Mesenchymal stem cell (in vitro differentiated cells and primary cell): Measurements from ENCODE around the gene DEPDC1.
A peak's percentile ranks its signal among the peaks of the same experiment; 100 is the strongest.

Experiments
- DNase-seq: peaks from one replicate; pipeline ENCODE4 v3.0.0-alpha.2; 2013
- H2AFZ ChIP-seq: one replicate; pipeline ENCODE4 v1.6.1; 2013; ENCODE audit warnings: low read depth, mild to moderate bottlenecking, control low read depth, inconsistent platforms, low read length, moderate library complexity
- H2AK5ac ChIP-seq: 2 replicates; pipeline ENCODE4 v1.6.1; 2013; ENCODE audit warnings: low read length, moderate library complexity, mild to moderate bottlenecking, inconsistent platforms; ENCODE audit not compliant: severe bottlenecking
- H2BK120ac ChIP-seq: one replicate; pipeline ENCODE4 v1.6.1; 2013; ENCODE audit warnings: low read depth, mild to moderate bottlenecking, inconsistent platforms, low read length, moderate library complexity
- H2BK12ac ChIP-seq, 2 experiments: one replicate each; pipeline ENCODE4 v1.6.1; 2013; ENCODE audit warnings: inconsistent platforms in 2 of 2, low read length in 2 of 2, mild to moderate bottlenecking in 2 of 2, moderate library complexity in 2 of 2, control low read depth in 1 of 2
- H2BK15ac ChIP-seq: one replicate; pipeline ENCODE4 v1.6.1; 2013; ENCODE audit warnings: mild to moderate bottlenecking, low read depth, inconsistent platforms; ENCODE audit not compliant: poor library complexity, severe bottlenecking
- H2BK5ac ChIP-seq: 2 replicates; pipeline ENCODE4 v1.6.1; 2013; ENCODE audit warnings: low read depth, mild to moderate bottlenecking, low read length, control low read depth, inconsistent platforms; ENCODE audit not compliant: poor library complexity, severe bottlenecking
- H3K14ac ChIP-seq, 2 experiments: one replicate each; pipeline ENCODE4 v1.6.1; 2013; ENCODE audit warnings: inconsistent platforms in 2 of 2, low read length in 2 of 2, control low read depth in 1 of 2, mild to moderate bottlenecking in 1 of 2, moderate library complexity in 1 of 2
- H3K18ac ChIP-seq, 2 experiments: one replicate each; pipeline ENCODE4 v1.6.1; 2013; ENCODE audit warnings: inconsistent platforms in 2 of 2, low read length in 2 of 2, control low read depth in 1 of 2, low read depth in 1 of 2, mild to moderate bottlenecking in 1 of 2
- H3K23ac ChIP-seq, 2 experiments: one replicate each; pipeline ENCODE4 v1.6.1; 2013; ENCODE audit warnings: inconsistent platforms in 2 of 2, low read length in 2 of 2, mild to moderate bottlenecking in 2 of 2, moderate library complexity in 2 of 2, control low read depth in 1 of 2
- H3K27ac ChIP-seq: 2 replicates; pipeline ENCODE4 v1.5.1; 2013; ENCODE audit warnings: mild to moderate bottlenecking, moderate library complexity, low read length, control low read depth, inconsistent platforms; ENCODE audit not compliant: poor library complexity, severe bottlenecking
- H3K27me3 ChIP-seq, 2 experiments: 2 replicates each; pipeline versions ENCODE4 v1.6.1 to v1.7.0; 2013; ENCODE audit warnings: low read length in 2 of 2, mild to moderate bottlenecking in 2 of 2, moderate library complexity in 2 of 2, control low read depth in 1 of 2, inconsistent platforms in 1 of 2; ENCODE audit not compliant: control insufficient read depth in 1 of 2, insufficient read depth in 1 of 2
- H3K36me3 ChIP-seq, 2 experiments: 2 replicates each; pipeline versions ENCODE4 v1.6.1 to v1.7.0; 2013; ENCODE audit warnings: low read length in 2 of 2, control low read depth in 1 of 2, inconsistent platforms in 1 of 2, low read depth in 1 of 2, mild to moderate bottlenecking in 1 of 2; ENCODE audit not compliant: insufficient read depth in 2 of 2, control insufficient read depth in 1 of 2
- H3K4ac ChIP-seq, 2 experiments: one replicate each; pipeline ENCODE4 v1.6.1; 2013; ENCODE audit warnings: inconsistent platforms in 2 of 2, low read length in 2 of 2, mild to moderate bottlenecking in 2 of 2, moderate library complexity in 2 of 2, control low read depth in 1 of 2, low read depth in 1 of 2
- H3K4me1 ChIP-seq: 2 replicates; pipeline ENCODE4 v1.6.1; 2013; ENCODE audit warnings: low read depth, low read length, control low read depth; ENCODE audit not compliant: control insufficient read depth, insufficient read depth
- H3K4me2 ChIP-seq: 2 replicates; pipeline ENCODE4 v1.6.1; 2013; ENCODE audit warnings: low read length, mild to moderate bottlenecking, inconsistent platforms; ENCODE audit not compliant: poor library complexity, severe bottlenecking
- H3K4me3 ChIP-seq, 2 experiments: 2 replicates each; pipeline versions ENCODE4 v1.5.1 to v1.7.0; 2013; ENCODE audit warnings: low read length in 2 of 2, mild to moderate bottlenecking in 2 of 2, control low read depth in 1 of 2, low read depth in 1 of 2; ENCODE audit not compliant: insufficient read depth in 1 of 2
- H3K79me1 ChIP-seq: replicated peaks from 2 replicates; pipeline ENCODE4 v1.6.1; 2013; ENCODE audit warnings: mild to moderate bottlenecking, control low read depth, low read length, inconsistent platforms; ENCODE audit not compliant: poor library complexity, severe bottlenecking
- H3K9ac ChIP-seq: 2 replicates; pipeline ENCODE4 v1.7.0; 2013; ENCODE audit warnings: mild to moderate bottlenecking, low read length, moderate library complexity
- H3K9me3 ChIP-seq: 2 replicates; pipeline ENCODE4 v1.7.0; 2013; ENCODE audit warnings: mild to moderate bottlenecking, low read length; ENCODE audit not compliant: control insufficient read depth
- H4K8ac ChIP-seq: one replicate; pipeline ENCODE4 v1.6.1; 2013; ENCODE audit warnings: inconsistent platforms, mild to moderate bottlenecking, low read length, moderate library complexity
- H4K91ac ChIP-seq: one replicate; pipeline ENCODE4 v1.6.1; 2013; ENCODE audit warnings: mild to moderate bottlenecking, low read length, inconsistent platforms
- WGBS: methylation state at CpG from one replicate; pipeline ENCODE4 v1.1.7; 2013; ENCODE audit warnings: mixed read lengths; 5-methylcytosine and 5-hydroxymethylcytosine counted together

The DEPDC1 gene

GRCh38 chr1:68511254-68511653 lies 14.4 kb upstream of the DEPDC1 start:
- no peak overlapping the region for H3K27ac ChIP-seq
- no peak overlapping the region for H2BK5ac ChIP-seq
- no peak overlapping the region for H2BK12ac ChIP-seq
- H2BK15ac ChIP-seq = no peak overlapping the region
- no peaks in the 10 kb centered on the region for H3K36me3 ChIP-seq
- H3K4me2 ChIP-seq = no peak overlapping the region
- no peak overlapping the region for H2AFZ ChIP-seq
- no peak overlapping the region for H3K23ac ChIP-seq
- H3K9ac ChIP-seq = no peak overlapping the region
- H3K4me3 ChIP-seq = no peak overlapping the region
- H3K18ac ChIP-seq = no peak overlapping the region
- no peak for DNase-seq
- no peak overlapping the region for H3K4ac ChIP-seq
- H2BK120ac ChIP-seq = no peak overlapping the region
- H3K4me1 ChIP-seq = no peaks in the 10 kb centered on the region
- no peak overlapping the region for H4K8ac ChIP-seq
- H4K91ac ChIP-seq = no peak overlapping the region
- H2AK5ac ChIP-seq = no peak overlapping the region
- H3K79me1 ChIP-seq = no peaks in the 10 kb centered on the region
- no peaks in the 10 kb centered on the region for H3K9me3 ChIP-seq
- 77% methylated on average over 2 of the region's 2 CpGs for WGBS
- no peaks in the 10 kb centered on the region for H3K27me3 ChIP-seq
- no peak overlapping the region for H3K14ac ChIP-seq

- H3K4me3 ChIP-seq = no peak overlapping the region
- no peak overlapping the region for H3K14ac ChIP-seq
- H3K4me1 ChIP-seq = no peaks in the 10 kb centered on the region
- H4K91ac ChIP-seq = no peak overlapping the region
- no peak overlapping the region for H3K27ac ChIP-seq
- no peak overlapping the region for H3K9ac ChIP-seq
- no peak overlapping the region for H3K23ac ChIP-seq
- H3K79me1 ChIP-seq = no peaks in the 10 kb centered on the region
- H3K36me3 ChIP-seq = no peaks in the 10 kb centered on the region
- no peak overlapping the region for H2BK5ac ChIP-seq
- H3K18ac ChIP-seq = no peak overlapping the region
- no peak overlapping the region for H3K4me2 ChIP-seq
- H2AK5ac ChIP-seq = no peak overlapping the region
- DNase-seq = no peak
- no peak overlapping the region for H4K8ac ChIP-seq
- H2BK12ac ChIP-seq = no peak overlapping the region
- H3K4ac ChIP-seq = no peak overlapping the region
- H2AFZ ChIP-seq = no peak overlapping the region
- peaks cover 11% of the 10 kb centered on the region for H3K9me3 ChIP-seq
- H2BK120ac ChIP-seq = no peak overlapping the region
- H3K27me3 ChIP-seq = no peaks in the 10 kb centered on the region
- WGBS = 100% methylated on average over 2 of the region's 3 CpGs
- H2BK15ac ChIP-seq = no peak overlapping the region
Measured at GRCh38 chr1:68506386-68506785, 9.5 kb upstream of the DEPDC1 start.

GRCh38 chr1:68503085-68503484 lies 6.2 kb upstream of the DEPDC1 start:
- Histone ChIP-seq H3K27ac (no peak overlapping the region), H4K91ac (no peak overlapping the region)

GRCh38 chr1:68497358-68497698 lies 446 bp upstream of the DEPDC1 start:
- H2BK120ac ChIP-seq = no peak overlapping the region
- no peaks in the 10 kb centered on the region for H3K27me3 ChIP-seq
- no peak overlapping the region for H3K23ac ChIP-seq
- no peak overlapping the region for H3K18ac ChIP-seq
- H2AK5ac ChIP-seq = no peak overlapping the region
- H2BK15ac ChIP-seq = no peak overlapping the region
- peak overlapping the region; percentile 70 to 99 for H3K4me3 ChIP-seq
- DNase-seq = no peak
- H4K8ac ChIP-seq = no peak overlapping the region
- H3K9ac ChIP-seq = peak overlapping the region; percentile 88
- H3K79me1 ChIP-seq = peaks cover 6% of the 10 kb centered on the region
- no peak overlapping the region for H3K14ac ChIP-seq
- WGBS = 26% methylated on average over 3 of the region's 3 CpGs
- H3K4ac ChIP-seq = no peak overlapping the region
- no peak overlapping the region for H3K27ac ChIP-seq
- H3K4me2 ChIP-seq = peak overlapping the region; percentile 93
- peak overlapping the region; percentile 46 for H2AFZ ChIP-seq
- no peak overlapping the region for H2BK12ac ChIP-seq
- H3K4me1 ChIP-seq = no peaks in the 10 kb centered on the region
- H4K91ac ChIP-seq = no peak overlapping the region
- no peak overlapping the region for H2BK5ac ChIP-seq
- H3K36me3 ChIP-seq = no peaks in the 10 kb centered on the region
- no peaks in the 10 kb centered on the region for H3K9me3 ChIP-seq

More at GRCh38 chr1:68503085-68503484, 6.2 kb upstream of the DEPDC1 start:
- no peak overlapping the region for H2AFZ ChIP-seq
- no peak overlapping the region for H2BK12ac ChIP-seq
- H3K18ac ChIP-seq = no peak overlapping the region
- no peak overlapping the region for H4K8ac ChIP-seq
- H3K9me3 ChIP-seq = peaks cover 11% of the 10 kb centered on the region
- DNase-seq = no peak
- H3K4me2 ChIP-seq = no peak overlapping the region
- H3K36me3 ChIP-seq = no peaks in the 10 kb centered on the region
- H3K79me1 ChIP-seq = no peaks in the 10 kb centered on the region
- H3K27me3 ChIP-seq = no peaks in the 10 kb centered on the region
- no peaks in the 10 kb centered on the region for H3K4me1 ChIP-seq
- no peak overlapping the region for H3K4me3 ChIP-seq
- H2BK5ac ChIP-seq = no peak overlapping the region
- no peak overlapping the region for H2AK5ac ChIP-seq
- no peak overlapping the region for H2BK15ac ChIP-seq
- no peak overlapping the region for H3K23ac ChIP-seq
- no peak overlapping the region for H3K4ac ChIP-seq
- H2BK120ac ChIP-seq = no peak overlapping the region
- no peak overlapping the region for H3K9ac ChIP-seq
- H3K14ac ChIP-seq = no peak overlapping the region
